A172 (cell line): ENCODE results near the gene MYO1E. TPM values are rescaled to one million over a fixed set of nuclear protein-coding genes. Genes with fewer than 3 reads are reported as not detected.
A peak's percentile ranks its signal among the peaks of the same experiment; 100 is the strongest.

Experiments
- DNase-seq: peaks from one replicate; pipeline ENCODE4 v3.0.0-alpha.2; 2015; ENCODE audit warnings: low spot score
- total RNA-seq: library from RNA; depleted of rRNA; stranded (reverse); fragments of >200 nt; shearing (Covaris generic); gene quantifications from 2 replicates; pipeline ENCODE4 v1.2.3, GENCODE V29; 2014

Gene MYO1E
- total RNA-seq, 1 experiment from 2014 or later: 25.6 TPM

DNA sequence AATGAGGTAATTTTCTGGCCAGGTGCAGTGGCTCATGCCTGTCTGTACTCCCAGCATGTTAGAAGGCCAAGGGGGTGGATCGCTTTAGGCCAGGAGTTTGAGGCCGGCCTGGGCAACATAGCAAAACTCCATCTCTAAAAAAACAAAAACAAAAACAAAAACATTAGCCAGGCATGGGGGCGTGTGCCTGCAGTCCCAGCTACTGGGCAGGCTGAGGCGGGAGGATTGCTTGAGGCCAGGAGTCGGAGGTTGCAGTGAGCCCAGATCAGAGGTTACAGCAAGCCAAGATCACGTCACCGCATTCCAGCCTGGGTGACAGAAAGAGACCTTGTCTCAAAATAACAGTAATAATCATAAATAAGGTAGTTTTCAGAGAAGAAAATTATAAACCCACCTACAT lies 110.4 kb downstream of the MYO1E start:
- DNase-seq: no peak

DNA sequence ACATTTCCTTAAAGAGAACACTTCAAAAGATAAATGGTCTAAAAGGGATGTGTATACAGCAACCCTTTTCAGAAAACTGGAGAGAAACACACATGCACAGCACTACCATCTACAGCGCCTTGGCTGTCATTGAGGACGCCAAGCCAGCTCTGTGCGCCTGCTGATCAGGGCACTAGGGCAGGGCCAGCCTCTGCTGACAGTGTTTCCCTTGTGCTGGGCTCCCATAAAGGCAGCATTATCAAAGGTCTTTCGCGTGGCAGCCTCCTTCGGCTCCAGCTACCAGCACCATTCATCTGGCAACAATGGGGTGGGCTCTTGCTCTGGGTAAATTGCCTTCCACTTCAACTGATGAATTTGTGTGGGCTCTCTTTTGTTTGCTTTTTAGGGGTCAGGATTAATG lies 112.6 kb downstream of the MYO1E start:
- no peak for DNase-seq

DNA sequence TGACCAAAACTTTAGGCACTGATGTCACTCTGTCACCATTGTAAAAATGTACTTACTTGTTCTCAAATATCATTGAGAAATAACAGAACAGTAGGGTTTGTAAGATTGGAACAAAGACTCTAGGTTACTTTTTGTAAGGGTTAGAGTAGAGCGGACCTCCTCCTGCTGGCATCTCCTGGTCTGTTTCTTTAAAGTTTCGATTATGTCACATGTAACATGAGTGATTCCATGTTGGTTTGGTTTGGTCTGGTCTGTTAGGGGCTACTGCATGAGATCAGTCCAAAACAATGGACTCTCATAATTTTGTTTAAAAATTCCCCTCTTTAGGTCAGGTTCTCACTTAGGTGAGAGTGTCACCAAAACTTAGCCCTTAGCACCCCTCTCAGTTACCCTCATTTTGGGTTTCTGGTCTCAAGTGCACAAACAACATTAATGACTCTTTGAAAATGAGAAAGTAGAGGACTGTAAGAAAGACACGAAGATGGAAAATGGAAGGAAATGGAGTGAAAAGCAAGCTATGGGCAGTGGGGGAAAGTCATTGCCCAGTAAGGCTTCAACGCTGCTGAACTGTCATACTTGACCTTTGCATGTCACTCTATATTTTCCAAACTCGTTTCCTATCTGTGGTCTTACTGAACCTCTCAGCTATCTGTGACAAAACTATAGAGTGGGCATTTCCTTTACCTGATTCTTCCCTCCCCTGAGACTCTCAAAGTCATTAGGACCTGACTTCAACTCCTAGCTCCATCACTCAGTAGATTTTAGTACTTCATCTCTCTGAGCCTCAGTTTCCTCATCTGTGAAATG lies 113.3 kb downstream of the MYO1E start:
- DNase-seq: no peak

DNA sequence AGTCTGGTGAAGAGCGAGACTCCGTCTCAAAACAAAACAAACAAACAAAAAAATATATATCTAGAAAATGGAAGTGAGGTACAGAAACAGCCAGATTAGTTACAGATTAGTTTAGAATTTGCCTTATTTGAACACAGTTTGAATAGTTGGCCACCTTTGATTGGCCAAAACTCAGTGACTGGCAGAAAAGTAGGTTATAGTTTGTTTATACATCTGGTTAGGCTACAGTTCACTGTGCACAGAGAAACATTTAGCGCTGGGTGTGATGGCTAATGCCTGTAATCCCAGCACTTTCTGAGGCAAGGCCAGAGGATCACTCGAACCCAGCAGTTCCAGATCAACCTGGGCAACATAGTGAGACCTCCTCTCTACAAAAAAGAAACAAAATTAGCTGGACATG lies 114.4 kb downstream of the MYO1E start:
- no peak for DNase-seq

DNA sequence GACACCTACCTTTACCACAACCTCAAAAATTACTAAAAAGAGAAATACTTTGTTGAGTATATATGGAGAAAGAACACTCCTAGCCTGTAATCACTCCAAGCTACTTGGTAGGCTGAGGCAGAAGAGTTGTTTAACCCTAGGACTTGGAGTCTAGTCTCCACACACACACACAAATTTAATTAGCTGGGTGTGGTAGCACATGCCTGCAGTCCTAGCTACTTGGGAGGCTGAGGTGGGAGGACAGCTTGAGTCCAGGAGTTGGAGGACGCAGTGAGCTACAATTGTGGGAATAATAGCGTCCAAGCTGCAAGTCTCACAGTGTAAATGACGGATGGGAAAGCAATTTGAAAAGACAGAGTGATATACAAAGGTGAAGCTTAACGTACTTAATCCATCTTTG lies 115.5 kb downstream of the MYO1E start:
- DNase-seq: no peak

DNA sequence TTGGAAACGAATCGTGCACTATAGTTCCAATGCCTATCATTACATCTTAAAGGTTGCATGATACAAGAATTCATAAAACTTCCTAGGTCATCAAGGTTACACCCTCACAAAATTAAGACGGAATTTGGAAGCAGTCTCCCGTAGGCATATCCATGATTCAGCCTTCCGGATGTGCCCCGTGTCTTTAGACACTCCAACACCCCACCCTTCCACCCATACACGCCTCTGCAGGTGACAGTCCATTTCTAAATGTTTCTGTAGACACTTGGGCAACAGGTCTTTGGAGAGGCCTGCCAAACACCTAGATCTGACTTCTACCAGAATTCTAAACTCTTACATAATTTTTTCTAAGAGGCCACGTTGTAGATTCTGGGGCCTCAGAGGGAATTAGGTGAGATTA lies 116.2 kb downstream of the MYO1E start:
- no peak for DNase-seq

DNA sequence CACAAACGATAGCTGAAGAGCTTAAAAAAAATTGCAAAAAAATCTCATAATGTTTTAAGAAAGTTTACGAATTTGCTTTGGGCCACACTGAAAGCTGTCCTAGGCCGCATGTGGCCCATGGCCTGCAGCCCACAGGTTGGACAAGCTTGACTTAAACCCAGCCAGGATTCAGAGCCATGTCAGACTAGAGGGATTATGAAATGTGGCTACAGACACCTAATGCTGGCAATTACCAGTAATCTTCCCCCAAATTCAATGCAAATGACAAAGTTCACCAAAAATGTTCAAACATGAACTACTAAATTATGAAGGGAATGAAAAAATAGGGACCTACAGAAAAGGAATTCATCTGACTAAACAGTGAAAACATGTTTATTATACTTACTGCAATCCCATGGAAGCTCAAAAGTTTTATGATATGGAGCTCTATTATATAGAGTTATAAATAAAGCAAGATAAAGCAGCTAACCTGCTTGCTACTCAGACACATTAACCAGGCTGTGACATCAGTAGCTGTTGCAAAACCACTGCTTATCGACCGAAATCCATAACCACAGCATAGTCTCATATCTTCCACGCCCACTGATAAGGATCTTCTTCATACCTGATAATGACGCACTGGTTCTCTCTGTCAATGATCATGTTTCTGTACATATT lies 116.9 kb downstream of the MYO1E start:
- DNase-seq: no peak

DNA sequence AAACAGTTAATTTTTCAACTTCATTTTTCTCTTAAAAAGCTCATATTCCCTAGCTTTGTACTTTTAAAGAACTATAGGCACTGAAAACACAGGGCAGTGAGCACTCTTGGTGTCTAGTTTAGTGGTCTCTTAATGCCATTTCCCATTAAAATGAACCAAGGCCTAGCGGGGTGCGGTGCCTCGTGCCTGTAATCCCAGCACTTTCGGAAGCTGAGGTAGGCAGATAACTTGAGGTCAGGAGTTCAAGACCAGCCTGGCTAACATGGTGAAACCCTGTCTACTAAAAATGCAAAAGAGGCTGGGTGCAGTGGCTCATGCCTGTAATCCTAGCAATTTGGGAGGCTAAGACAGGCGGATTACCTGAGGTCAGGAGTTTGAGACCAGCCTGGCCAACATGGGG lies 120.5 kb downstream of the MYO1E start:
- DNase-seq: no peak

DNA sequence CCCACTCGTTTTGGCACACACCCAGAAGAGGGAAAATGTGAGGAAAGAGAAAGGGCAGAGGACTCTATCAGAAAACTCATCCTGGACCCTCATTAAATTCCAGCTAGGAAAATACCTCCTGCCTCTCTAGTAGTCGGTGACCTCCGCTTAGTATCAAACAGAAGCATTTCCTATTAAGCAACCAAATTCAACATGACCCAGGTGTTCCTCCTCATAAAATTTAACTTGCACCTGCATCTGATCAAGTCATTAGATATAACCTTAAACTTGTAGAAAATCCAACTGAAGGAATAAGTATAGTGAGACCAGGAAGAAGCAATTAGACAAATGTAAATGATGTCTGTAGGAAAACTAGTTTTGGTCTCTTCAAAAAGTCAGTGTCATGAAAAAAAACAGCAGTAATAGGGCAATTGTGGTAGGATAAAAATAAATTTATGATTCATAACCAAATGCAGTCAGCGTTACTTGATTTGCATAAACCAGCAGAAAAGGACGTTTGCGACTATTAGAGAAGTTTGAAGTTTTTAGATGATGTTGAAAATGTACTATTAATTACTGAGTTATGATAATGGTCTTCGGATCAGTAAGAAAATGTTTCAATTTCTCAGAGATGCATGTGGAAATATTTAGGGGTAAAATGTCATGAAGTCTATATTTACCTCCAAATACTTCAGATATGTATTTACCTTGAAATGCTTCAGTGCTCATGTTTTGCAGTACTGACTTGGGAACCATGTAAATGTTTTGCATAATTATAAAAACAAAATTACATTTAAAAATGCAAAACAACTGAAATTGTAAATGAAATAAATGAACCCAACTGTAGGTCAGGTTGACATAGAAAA lies 121.4 kb downstream of the MYO1E start:
- DNase-seq: no peak

DNA sequence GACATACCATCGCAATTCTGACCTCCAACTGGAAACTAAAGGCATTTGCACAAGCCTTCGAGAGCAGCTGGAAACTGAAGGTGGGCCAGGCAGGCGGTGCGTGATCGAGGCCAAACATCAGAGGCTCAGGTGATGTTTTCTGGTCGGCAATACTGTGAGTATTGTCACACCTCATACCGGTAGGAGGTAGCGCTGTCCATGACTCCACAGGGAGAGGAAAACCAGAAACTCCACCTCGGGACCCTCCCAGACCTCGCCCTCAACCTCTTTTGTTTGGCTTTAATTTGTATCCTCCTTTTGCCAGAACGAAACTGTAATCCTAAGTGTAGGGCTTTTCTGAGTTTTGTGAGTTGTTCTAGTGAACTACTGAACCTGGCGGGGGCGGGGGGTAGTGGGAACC lies 122.4 kb downstream of the MYO1E start:
- no peak for DNase-seq

DNA sequence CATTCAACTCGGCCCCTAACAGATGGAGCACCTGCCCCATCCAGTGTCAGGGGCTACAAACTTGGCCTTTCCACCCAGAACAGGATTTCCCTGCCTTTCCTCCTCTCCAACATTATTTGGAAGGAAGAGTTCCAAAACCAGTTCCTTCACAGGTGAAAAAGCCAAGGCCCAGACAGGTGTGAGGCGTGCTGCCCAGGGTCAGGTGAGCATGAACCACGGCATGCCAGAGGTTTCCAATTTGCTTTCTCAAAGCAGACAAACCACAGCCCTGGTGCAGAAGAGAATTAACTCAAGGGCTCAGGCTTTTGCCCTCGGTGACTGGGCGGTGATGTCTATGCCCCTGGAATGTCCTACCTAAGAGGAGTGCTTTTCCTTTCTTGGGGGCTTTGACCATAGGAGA lies 122.9 kb downstream of the MYO1E start:
- DNase-seq: no peak

DNA sequence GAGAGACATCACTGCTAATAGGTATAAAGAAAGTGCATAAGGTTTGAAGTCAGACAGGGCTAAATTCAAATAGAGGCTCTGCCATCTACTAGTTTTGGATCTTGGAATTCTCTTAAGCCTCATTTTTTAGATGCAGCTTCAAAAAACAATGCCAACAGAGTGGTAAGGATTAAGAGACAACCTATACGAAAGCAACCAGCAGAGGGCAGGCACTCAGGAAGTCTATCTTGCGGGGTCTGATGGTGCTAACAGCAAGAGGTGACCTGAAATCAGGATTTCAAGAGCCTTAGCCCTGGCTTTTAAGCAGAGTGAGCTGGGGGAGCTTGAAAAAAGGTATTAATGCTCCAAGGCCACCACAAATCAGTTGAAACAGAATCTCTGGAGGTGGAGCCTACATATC lies 125.3 kb downstream of the MYO1E start:
- peak; percentile 67 for DNase-seq

DNA sequence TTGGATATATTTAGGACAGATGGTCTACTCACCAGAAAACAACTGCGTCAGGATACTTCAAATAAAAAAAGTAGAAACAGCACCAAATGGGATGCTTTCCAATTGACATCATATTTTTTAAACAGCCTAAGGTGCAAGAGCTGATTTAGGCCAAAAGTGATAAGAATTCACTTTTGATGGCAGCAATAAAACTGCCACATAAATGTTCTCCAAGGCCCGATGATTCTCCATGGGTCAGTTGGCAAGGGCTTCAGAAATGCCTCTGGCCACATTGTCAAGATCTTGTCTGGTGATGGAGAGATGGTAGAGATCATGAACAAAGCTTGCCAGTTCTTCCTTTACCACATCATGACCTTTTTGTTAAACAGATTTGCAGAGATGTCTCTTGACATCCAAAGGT lies 127.1 kb downstream of the MYO1E start:
- DNase-seq: peak; percentile 19

DNA sequence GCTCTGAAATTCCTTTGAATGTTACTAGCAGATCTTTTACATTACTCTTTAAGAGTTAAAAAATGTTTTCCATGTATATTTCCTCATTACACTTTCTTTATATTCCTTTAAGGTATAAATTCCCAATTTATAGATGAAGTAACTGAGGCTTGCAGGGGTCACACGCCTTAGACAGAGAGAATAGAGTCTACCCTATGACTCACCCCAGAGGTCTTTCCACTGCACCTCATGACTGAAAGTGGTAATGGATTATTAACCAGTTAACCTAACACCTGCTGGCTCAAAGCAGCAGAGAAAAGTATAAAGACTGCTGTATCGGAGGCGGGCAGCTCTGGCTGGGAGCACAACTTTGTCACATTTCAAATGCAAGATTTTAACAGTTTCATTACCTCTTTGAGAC lies 128.3 kb downstream of the MYO1E start:
- no peak for DNase-seq

DNA sequence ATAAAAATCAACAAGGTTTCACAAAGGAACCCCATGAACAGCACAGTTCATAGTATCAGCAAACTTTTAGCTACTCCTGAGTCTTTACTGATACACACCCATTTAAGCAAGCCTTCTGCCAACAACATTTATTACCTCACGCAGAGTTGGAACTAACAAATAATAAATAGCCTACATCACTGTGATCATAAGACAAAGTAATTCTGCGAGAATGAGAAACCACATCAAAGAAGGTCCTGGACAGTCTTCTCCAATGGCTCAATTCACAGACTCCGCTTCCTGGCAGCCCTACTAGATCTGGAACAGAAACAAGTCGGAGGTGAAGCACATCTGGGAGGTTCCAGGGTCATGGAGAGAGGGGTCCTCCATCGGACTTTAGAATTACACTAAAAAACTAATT lies 129.0 kb downstream of the MYO1E start:
- no peak for DNase-seq

DNA sequence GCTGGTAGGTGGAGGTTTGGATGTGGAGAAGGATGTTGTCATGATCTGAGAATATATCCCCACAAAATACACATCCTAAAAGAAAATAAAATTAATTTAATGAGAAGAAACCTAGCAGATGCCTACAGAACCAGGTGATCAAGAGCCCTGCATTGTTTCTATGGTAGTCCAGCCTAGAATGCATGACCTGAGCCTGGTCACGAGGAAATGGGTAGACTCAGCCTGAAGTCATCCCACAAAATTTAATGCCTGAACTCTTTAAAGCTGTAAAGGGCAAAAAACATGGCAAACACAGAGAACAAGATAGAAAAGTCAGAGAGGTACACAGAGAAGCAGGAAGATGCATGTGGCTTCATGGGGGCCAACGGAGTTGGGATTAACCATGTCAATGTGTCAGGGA lies 130.0 kb downstream of the MYO1E start:
- no peak for DNase-seq

DNA sequence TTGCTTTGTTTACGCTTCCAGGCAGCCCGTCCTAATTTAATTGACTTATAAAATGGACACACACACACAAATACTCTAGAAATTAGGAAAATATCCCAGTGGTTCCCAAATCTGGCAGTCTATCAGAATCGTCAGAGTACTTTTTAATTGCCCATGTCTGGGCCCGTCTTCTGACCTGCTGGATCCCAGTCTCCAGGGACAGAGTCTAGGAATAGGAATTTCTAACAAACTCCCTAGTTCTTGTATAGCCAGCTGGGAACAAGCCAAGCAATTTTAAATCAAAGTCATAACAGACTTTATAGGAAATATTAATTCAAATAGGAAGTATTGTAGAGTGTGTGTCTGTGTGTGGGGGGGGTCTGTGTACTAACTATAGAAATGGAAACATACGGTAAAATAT lies 132.6 kb downstream of the MYO1E start:
- DNase-seq: no peak

DNA sequence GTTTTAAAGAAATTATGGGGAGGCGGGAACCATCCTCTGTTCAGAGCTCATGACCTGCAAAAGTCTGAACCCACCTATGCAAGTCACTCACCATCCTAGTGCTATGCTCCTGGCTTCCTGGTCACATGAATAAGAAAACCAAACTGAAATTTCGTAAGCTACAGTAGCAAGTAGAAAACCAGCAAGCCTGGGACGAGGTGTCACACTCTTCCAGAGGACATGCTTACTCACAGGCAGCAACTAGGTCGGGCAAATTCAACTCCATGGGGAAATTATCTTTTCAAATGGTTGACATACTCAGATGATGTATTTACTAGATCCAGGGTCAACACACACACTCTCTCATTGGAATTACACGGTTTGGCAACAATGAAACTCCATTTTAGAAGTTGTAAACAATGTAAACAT lies 134.7 kb downstream of the MYO1E start:
- DNase-seq: no peak

DNA sequence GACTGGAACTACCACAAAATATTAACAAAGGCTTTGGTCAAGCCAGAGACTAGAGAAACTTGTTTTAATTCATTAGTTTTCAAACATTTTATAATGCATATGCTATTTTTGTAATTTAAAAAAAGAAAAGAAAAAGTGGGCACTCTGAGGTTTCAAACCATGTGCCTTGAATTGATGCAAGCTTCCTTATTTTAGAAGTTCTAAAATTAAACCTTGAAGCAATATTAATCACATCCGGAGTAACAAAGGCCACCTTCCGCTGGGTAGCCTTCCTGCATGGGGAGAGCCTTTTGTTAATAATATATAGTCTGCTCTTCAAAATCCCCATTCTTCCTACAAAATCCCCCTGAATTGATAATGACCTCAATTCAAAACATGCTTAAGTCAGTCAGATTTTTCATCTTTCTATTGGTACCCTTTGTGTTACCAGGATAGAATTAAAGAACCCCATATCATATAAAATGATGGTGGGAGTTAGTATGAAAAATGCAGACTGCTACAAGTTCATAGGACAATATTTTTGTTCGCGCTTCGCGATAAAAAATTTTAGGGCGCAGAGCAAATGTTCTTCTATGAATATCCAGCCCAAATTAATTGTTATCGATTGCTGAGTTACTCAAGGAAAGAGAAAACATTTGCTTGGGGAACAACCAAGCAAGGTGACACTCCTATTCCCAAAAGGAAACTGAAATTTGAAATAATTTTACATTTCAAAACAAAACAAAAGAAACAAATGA lies 135.4 kb downstream of the MYO1E start:
- DNase-seq: no peak

DNA sequence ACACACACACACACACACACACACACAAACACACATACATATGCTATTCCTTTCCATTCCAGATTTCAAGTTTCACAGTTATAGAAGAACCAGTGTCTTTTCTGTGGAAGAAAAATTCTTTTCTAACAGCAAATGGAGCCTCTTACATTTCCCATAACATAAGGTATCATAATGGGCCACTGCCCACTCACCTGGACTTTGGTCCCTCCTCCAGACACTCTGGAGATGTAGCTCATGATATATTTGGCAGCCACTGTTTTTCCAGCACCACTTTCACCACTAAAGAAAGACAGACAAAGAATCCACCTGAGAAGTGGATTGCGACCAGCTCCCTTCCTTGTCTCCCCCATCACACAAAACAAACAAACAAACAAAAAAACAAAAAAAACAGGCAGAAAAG lies 136.3 kb downstream of the MYO1E start:
- no peak for DNase-seq

DNA sequence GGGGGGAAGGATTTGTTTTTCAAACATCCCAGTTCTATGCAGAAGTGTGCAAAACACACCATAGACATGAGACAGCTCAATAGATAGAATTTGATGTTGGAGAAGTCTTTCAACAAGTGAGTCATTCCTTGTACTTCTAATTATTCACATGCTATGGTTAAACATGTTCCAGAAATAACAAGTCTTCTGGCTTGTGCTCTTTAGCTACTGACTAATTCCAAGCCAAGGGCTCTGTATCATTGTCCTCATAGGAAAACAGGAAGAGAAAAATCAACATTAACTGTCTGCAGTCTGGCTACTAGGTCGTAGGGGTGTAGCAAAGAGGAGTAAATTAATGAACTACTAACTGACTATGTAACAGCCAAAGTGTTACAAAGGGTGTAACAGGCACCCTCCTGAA lies 140.2 kb downstream of the MYO1E start:
- DNase-seq: peak; percentile 70

DNA sequence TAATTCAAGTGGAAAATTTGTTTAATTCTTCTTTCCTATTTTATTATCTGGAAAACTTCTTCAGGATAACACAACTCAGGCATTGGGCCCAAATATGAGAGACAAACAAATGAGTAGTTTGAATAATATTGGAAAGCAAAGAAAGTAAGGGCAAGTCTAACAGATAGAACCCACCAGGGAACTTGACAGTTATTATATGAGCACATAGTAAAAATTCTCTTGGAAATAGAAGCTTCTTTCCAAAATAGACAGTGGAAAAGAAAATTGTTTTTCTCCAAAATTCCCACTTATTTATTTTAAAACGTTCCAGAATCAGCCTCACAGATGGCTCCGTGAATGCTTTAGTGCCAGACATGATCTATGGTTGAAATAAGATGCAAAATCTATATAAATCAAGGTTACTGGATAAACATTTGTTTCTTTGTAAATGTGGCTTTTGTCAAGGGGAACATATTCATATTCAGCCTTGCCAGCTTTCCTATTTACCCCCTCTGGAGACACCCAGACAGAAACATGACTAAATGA lies 142.1 kb downstream of the MYO1E start:
- no peak for DNase-seq
